Stromal cell of bone marrow (primary cell): ENCODE data around the gene CDX1.

Experiments used
- DNase-seq: peaks from one replicate; pipeline ENCODE4 v3.0.0-alpha.2; 2012; ENCODE audit warnings: low read depth

The CDX1 gene

GRCh38 chr5:150131978-150132694, 34.4 kb upstream of the CDX1 start:
- DNase-seq: no peak

- no peak for DNase-seq
These were observed 33.8 kb upstream of the CDX1 start for GRCh38 chr5:150132740-150133139.

- DNase-seq: no peak
These were observed 32.9 kb upstream of the CDX1 start for GRCh38 chr5:150133581-150134197.

- DNase-seq: no peak
These were observed 32.4 kb upstream of the CDX1 start for GRCh38 chr5:150134198-150134588.

GRCh38 chr5:150135557-150136304, 30.8 kb upstream of the CDX1 start:
- no peak for DNase-seq

- DNase-seq: no peak
These were observed 30.0 kb upstream of the CDX1 start for GRCh38 chr5:150136305-150137167.

GRCh38 chr5:150137168-150137957, 29.2 kb upstream of the CDX1 start:
- no peak for DNase-seq

- no peak for DNase-seq
These were observed 28.6 kb upstream of the CDX1 start for GRCh38 chr5:150137997-150138396.

- peak; percentile 83 for DNase-seq
These were observed 27.9 kb upstream of the CDX1 start for GRCh38 chr5:150138551-150139265.

- DNase-seq: no peak
These were observed 27.2 kb upstream of the CDX1 start for GRCh38 chr5:150139334-150139733.

GRCh38 chr5:150140830-150141229, 25.7 kb upstream of the CDX1 start:
- DNase-seq: no peak

- DNase-seq: no peak
These were observed 24.9 kb upstream of the CDX1 start for GRCh38 chr5:150141544-150142184.

GRCh38 chr5:150142185-150142958, 24.2 kb upstream of the CDX1 start:
- DNase-seq: no peak

GRCh38 chr5:150142959-150143349, 23.6 kb upstream of the CDX1 start:
- peak; percentile 89 for DNase-seq

- peak; percentile 93 for DNase-seq
These were observed 23.0 kb upstream of the CDX1 start for GRCh38 chr5:150143350-150144245.

- no peak for DNase-seq
These were observed 22.3 kb upstream of the CDX1 start for GRCh38 chr5:150144246-150144801.

- no peak for DNase-seq
These were observed 21.7 kb upstream of the CDX1 start for GRCh38 chr5:150144879-150145278.

GRCh38 chr5:150146235-150146634, 20.3 kb upstream of the CDX1 start:
- no peak for DNase-seq
